KBM-7 (cell line): ENCODE data around the gene EARS2.

Experiments used
- DNase-seq: peaks from one replicate; pipeline ENCODE4 v3.0.0-alpha.2; 2015
- in situ Hi-C: fragments of 300-500 bp; cut with MboI; formaldehyde crosslinking; loops from 2 replicates; pipeline ENCODE4 v1.14.3; 2020; ENCODE audit warnings: low sequenced_read_pairs, low pct_unique_long_range_greater_than_20kb, mixed read lengths

EARS2 gene

GRCh38 chr16:23534868-23535860 lies 22.0 kb downstream of the EARS2 start:
- no peak for DNase-seq
- in situ Hi-C loops, result no loop called here

- in situ Hi-C loops, result no loop called here
- DNase-seq, result no peak
These were observed 24.7 kb downstream of the EARS2 start for GRCh38 chr16:23532448-23532847.

GRCh38 chr16:23530062-23530461 lies 27.1 kb downstream of the EARS2 start:
- in situ Hi-C loops, result no loop called here
- DNase-seq, result no peak

- in situ Hi-C loops, result no loop called here
These were observed 28.4 kb downstream of the EARS2 start for GRCh38 chr16:23528644-23529310.

GRCh38 chr16:23527961-23528643 lies 29.0 kb downstream of the EARS2 start:
- in situ Hi-C loops, result no loop called here
- no peak for DNase-seq

More at GRCh38 chr16:23528644-23529310, 28.4 kb downstream of the EARS2 start:
- DNase-seq, result no peak

GRCh38 chr16:23524886-23525285 lies 32.3 kb downstream of the EARS2 start:
- in situ Hi-C loops, result no loop called here

GRCh38 chr16:23523876-23524385 lies 33.2 kb downstream of the EARS2 start:
- DNase-seq, result no peak
- in situ Hi-C loops, result no loop called here

More at GRCh38 chr16:23524886-23525285, 32.3 kb downstream of the EARS2 start:
- no peak for DNase-seq

- DNase-seq, result no peak
- in situ Hi-C loops, result no loop called here
These were observed 33.8 kb downstream of the EARS2 start for GRCh38 chr16:23523321-23523720.

GRCh38 chr16:23521965-23522364 lies 35.2 kb downstream of the EARS2 start:
- in situ Hi-C loops, result no loop called here
- DNase-seq, result no peak

- peak; percentile 29 for DNase-seq
- in situ Hi-C loops, result no loop called here
These were observed 36.0 kb downstream of the EARS2 start for GRCh38 chr16:23521037-23521743.

GRCh38 chr16:23520500-23520899 lies 36.6 kb downstream of the EARS2 start:
- in situ Hi-C loops, result no loop called here
- no peak for DNase-seq

- in situ Hi-C loops, result no loop called here
- no peak for DNase-seq
These were observed 37.9 kb downstream of the EARS2 start for GRCh38 chr16:23519282-23519681.

- peak; percentile 25 for DNase-seq
- in situ Hi-C loops, result no loop called here
These were observed 38.7 kb downstream of the EARS2 start for GRCh38 chr16:23518435-23518891.

- in situ Hi-C loops, result no loop called here
- peak; percentile 72 for DNase-seq
These were observed 40.6 kb downstream of the EARS2 start for GRCh38 chr16:23516366-23517137.

GRCh38 chr16:23515881-23516280 lies 41.3 kb downstream of the EARS2 start:
- no peak for DNase-seq
- in situ Hi-C loops, result no loop called here

GRCh38 chr16:23514381-23515152 lies 42.6 kb downstream of the EARS2 start:
- in situ Hi-C loops, result no loop called here
- peak; percentile 38 for DNase-seq

- in situ Hi-C loops, result no loop called here
These were observed 44.9 kb downstream of the EARS2 start for GRCh38 chr16:23512168-23512695.

More at GRCh38 chr16:23512168-23512695, 44.9 kb downstream of the EARS2 start:
- no peak for DNase-seq
